Mucosa of rectum (tissue), 2 donors: ENCODE data around the gene ABTB1.
"Not testable (repeated sequence)": the region's sequence is repeated elsewhere in the genome, so short reads cannot be mapped to it uniquely, and the experiment has no call there.

Source experiments
- H3K27ac ChIP-seq, 2 donors: one replicate each; pipeline ENCODE4 v1.7.0; 2013; ENCODE audit warnings: inconsistent platforms in 2 of 2, low read depth in 2 of 2, low read length in 2 of 2
- H3K27me3 ChIP-seq, 2 donors: one replicate each; pipeline ENCODE4 v1.7.0; 2013; ENCODE audit warnings: low read length in 2 of 2; ENCODE audit not compliant: control insufficient read depth in 2 of 2, insufficient read depth in 2 of 2
- H3K36me3 ChIP-seq, 2 donors: one replicate each; pipeline ENCODE4 v1.7.0; 2013; ENCODE audit warnings: low read length in 2 of 2; ENCODE audit not compliant: control insufficient read depth in 2 of 2, insufficient read depth in 2 of 2
- H3K4me1 ChIP-seq, 2 donors: one replicate each; pipeline ENCODE4 v1.7.0; 2013; ENCODE audit warnings: low read length in 2 of 2, mild to moderate bottlenecking in 1 of 2; ENCODE audit not compliant: control insufficient read depth in 2 of 2, insufficient read depth in 2 of 2
- H3K4me3 ChIP-seq, 2 donors: one replicate each; pipeline ENCODE4 v1.7.0; 2013; ENCODE audit warnings: low read length in 2 of 2
- H3K9ac ChIP-seq, 2 donors: one replicate each; pipeline ENCODE4 v1.7.0; 2013; ENCODE audit warnings: low read length in 2 of 2, low read depth in 1 of 2, mild to moderate bottlenecking in 1 of 2
- H3K9me3 ChIP-seq, 2 donors: one replicate each; pipeline ENCODE4 v1.7.0; 2013; ENCODE audit warnings: low read length in 2 of 2; ENCODE audit not compliant: control insufficient read depth in 2 of 2
- donor health status: healthy.
- donor health status: Normal muscosa, but diverticular disease.

The ABTB1 gene

DNA sequence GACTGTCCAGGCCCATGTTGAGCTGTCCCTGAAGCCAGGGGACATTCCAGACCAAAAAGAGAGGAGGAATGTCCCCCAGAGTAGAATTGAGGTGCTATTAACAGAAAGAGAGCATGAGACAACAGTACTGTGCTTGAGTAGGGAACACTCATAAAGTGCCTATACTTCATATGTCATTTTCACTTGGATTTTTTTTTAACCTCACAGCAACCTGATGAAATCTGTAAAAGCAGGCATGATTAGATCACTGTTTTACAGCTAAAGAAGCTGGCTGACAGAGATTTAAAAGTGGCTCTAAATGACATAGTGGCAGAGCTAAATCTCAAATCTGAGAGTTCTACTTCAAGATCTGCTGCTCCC lies 24.9 kb upstream of the ABTB1 start:
- Histone ChIP-seq H3K27me3 (no peaks in the 10 kb centered on the region), H3K9ac (no peak overlapping the region), H3K4me1 (no peaks in the 10 kb centered on the region), H3K9me3 (no peaks in the 10 kb centered on the region), H3K36me3 (no peaks in the 10 kb centered on the region), H3K27ac (no peak overlapping the region), H3K4me3 (no peak overlapping the region)

DNA sequence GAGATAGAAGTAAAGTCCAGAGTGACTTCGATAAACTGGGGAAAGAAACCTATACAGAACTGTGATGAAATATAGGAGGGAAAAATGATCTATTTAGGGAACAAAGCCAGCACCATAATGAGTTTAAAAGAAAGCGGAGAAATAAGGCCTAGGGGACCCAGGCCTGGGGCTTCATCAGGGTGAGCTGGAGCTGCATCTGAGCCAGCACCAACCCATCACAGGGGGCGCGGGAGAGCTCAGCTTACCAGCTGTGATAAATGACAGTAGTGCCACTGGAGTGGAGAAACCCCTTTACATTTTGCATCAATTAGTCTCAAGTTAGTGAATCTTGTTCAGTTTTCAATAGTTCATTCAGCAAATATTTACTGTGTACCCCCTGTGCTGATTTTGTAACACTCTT lies 22.5 kb upstream of the ABTB1 start:
- no peak overlapping the region for H3K4me3 ChIP-seq
- H3K27ac ChIP-seq, result no peak overlapping the region
- H3K9ac ChIP-seq, result no peak overlapping the region
- H3K36me3 ChIP-seq, result no peaks in the 10 kb centered on the region
- H3K27me3 ChIP-seq, result no peaks in the 10 kb centered on the region
- no peaks in the 10 kb centered on the region for H3K4me1 ChIP-seq
- H3K9me3 ChIP-seq, result no peaks in the 10 kb centered on the region

- Histone ChIP-seq H3K9ac (no peak overlapping the region), H3K9me3 (no peaks in the 10 kb centered on the region), H3K27me3 (no peaks in the 10 kb centered on the region), H3K4me3 (no peak overlapping the region), H3K4me1 (no peaks in the 10 kb centered on the region), H3K36me3 (no peaks in the 10 kb centered on the region), H3K27ac (no peak overlapping the region)
Observed at GRCh38 chr3:127651516-127652172, 21.1 kb upstream of the ABTB1 start.

DNA sequence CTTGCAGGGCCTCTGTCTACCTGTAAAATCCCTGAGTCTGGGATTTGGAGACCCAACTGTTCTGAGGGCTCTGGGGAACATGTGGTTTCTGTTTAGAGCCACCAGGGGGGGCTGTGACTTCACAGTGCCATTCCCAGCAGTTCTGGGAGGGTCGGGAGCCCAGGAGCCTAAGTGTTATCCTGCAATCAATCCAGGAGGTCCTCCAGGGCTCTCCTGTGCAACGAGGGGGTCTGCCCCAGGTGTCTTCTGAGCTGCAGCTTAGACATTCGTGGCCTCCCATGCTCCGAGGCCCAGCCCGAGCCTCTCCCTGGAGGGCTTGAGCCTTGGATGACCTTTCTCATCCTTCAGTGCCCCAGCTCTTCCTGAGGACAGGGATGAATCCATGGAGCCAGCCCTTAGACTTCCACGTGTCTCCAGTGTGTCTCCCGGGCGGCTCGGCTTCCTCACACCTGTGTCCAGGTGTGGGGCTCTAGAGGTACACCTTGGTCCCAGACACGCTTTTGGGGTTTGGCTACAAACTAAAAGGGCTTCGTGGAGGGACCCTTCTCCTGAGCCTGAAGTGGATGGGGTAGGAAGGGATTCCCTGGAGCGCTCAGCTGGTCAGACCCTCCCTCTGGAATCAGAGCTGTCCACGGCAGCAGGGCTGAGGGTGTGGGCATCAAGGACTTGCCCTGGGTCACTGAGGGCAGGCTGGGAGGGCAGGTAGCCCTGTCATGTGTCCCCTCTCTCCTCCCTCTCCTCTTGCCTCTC lies 20.3 kb upstream of the ABTB1 start:
- Histone ChIP-seq H3K4me3 (no peak overlapping the region), H3K4me1 (no peaks in the 10 kb centered on the region), H3K9ac (no peak overlapping the region), H3K9me3 (no peaks in the 10 kb centered on the region), H3K27ac (no peak overlapping the region), H3K36me3 (no peaks in the 10 kb centered on the region), H3K27me3 (no peaks in the 10 kb centered on the region)

DNA sequence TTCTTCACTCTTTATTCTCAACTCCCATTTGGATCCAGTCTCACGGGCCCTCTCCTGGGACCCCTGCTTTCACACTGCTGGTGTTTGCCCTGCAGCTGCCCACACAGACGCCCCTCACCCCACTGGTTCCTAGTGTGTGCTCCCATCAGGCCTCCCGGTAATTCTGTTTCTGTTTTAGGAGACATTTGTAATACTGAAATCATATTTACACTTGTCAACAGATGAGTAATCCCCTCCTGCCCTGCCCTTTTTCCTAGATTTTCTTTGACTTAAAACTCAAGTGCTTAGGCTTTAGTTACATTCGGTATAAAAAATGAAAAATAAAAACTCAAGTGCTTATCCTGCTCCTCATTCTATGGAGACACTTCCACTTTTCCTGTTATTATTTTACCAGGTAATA lies 18.4 kb upstream of the ABTB1 start:
- Histone ChIP-seq H3K36me3 (no peaks in the 10 kb centered on the region), H3K4me3 (no peak overlapping the region), H3K4me1 (no peaks in the 10 kb centered on the region), H3K27me3 (no peaks in the 10 kb centered on the region), H3K9me3 (no peaks in the 10 kb centered on the region), H3K9ac (no peak overlapping the region), H3K27ac (no peak overlapping the region)

DNA sequence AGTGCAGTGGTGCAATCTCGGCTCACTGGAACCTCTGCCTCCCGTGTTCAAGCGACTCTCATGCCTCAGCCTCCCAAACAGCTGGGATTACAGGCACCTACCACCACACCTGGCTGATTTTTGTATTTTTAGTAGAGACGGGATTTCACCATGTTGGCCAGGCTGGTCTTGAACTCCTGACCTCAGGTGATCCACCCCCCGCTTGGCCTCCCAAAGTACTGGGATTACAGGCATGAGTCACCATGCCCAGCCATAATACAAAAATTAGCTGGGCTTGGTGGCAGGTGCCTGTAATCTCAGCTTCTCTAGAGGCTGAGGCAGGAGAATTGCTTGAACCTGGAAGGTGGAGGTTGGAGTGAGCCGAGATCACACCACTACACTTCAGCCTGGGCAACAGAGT lies 17.8 kb upstream of the ABTB1 start:
- H3K9ac ChIP-seq, H3K27ac ChIP-seq, H3K4me3 ChIP-seq, H3K36me3 ChIP-seq, H3K9me3 ChIP-seq, H3K27me3 ChIP-seq, H3K4me1 ChIP-seq: not testable (repeated sequence)

- Histone ChIP-seq H3K9me3 (no peaks in the 10 kb centered on the region), H3K4me1 (no peaks in the 10 kb centered on the region), H3K27ac (no peak overlapping the region), H3K36me3 (no peaks in the 10 kb centered on the region), H3K9ac (no peak overlapping the region), H3K27me3 (no peaks in the 10 kb centered on the region), H3K4me3 (no peak overlapping the region)
Observed at GRCh38 chr3:127655641-127656040, 17.1 kb upstream of the ABTB1 start.

DNA sequence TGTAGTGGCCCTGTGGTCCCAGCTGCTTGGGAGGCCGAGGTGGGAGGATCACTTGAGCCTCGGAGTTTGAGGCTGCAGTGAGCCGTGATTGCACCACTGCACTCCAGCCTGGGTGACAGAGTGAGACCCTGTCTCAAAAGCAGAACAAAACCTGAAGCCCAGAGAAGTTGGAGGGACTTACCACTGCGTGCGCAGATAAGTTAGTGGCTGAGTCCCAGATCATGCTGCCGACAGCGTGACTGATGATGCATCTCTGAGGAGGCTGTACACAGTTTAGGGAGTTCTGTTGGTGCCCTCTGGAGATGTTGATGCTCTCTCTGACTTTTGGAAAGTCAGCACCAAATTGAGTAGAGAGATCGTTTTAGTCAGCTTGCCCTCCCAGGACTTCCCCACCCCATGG lies 15.8 kb upstream of the ABTB1 start:
- H3K36me3 ChIP-seq, result no peaks in the 10 kb centered on the region
- H3K4me1 ChIP-seq, result no peaks in the 10 kb centered on the region
- no peaks in the 10 kb centered on the region for H3K27me3 ChIP-seq
- no peak overlapping the region for H3K4me3 ChIP-seq
- H3K9ac ChIP-seq, result no peak overlapping the region
- H3K27ac ChIP-seq, result no peak overlapping the region
- no peaks in the 10 kb centered on the region for H3K9me3 ChIP-seq

GRCh38 chr3:127658234-127658633 lies 14.5 kb upstream of the ABTB1 start:
- no peaks in the 10 kb centered on the region for H3K4me1 ChIP-seq
- no peak overlapping the region for H3K9ac ChIP-seq
- H3K36me3 ChIP-seq, result no peaks in the 10 kb centered on the region
- no peaks in the 10 kb centered on the region for H3K9me3 ChIP-seq
- no peak overlapping the region for H3K27ac ChIP-seq
- H3K27me3 ChIP-seq, result no peaks in the 10 kb centered on the region
- no peak overlapping the region for H3K4me3 ChIP-seq

DNA sequence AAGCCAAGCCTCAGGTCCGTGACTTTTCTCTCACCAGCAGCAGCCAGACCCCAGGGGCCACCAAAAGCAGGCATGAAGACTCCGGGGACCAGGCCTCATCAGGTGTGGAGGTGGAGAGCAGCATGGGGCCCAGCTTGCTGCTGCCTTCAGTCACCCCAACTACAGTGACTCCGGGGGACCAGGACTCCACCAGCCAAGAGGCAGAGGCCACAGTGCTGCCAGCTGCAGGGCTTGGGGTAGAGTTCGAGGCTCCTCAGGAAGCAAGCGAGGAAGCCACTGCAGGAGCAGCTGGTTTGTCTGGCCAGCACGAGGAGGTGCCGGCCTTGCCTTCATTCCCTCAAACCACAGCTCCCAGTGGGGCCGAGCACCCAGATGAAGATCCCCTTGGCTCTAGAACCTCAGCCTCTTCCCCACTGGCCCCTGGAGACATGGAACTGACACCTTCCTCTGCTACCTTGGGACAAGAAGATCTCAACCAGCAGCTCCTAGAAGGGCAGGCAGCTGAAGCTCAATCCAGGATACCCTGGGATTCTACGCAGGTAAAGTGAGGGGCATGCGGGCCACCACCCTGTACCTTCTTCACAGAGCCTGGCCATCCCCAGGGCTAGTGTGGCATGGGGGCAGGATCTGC lies 12.0 kb upstream of the ABTB1 start:
- Histone ChIP-seq H3K4me3 (no peak overlapping the region), H3K9ac (no peak overlapping the region), H3K9me3 (no peaks in the 10 kb centered on the region), H3K27ac (no peak overlapping the region), H3K36me3 (no peaks in the 10 kb centered on the region), H3K27me3 (no peaks in the 10 kb centered on the region), H3K4me1 (no peaks in the 10 kb centered on the region)
